HepG2 (cell line): ENCODE measurements around the gene OR6P1. TPM values are rescaled to one million over a fixed set of nuclear protein-coding genes. Genes with fewer than 3 reads are reported as not detected.

Experiments used
- ATAC-seq: fragments of 200-7000 bp; cut with Tn5 transposase; 3 replicates; pipeline ENCODE4 v1.9.1; 2020; ENCODE audit warnings: mild to moderate bottlenecking, moderate library complexity
- BruUV-seq: library from RNA; stranded (reverse); fragments of 400-500 nt; replicated peaks from 2 replicates; lab custom pipeline; 2021; lab: Mats Ljungman, UMichigan
- CTCF ChIA-PET: fragments of 300-600 bp; formaldehyde crosslinking; extraction: SDS; loops from one replicate; lab custom pipeline; 2021; ENCODE audit warnings: low total read pairs, inconsistent platforms, low intra/inter-chr PET ratio; lab: Yijun Ruan, JAX
- POLR2A ChIA-PET: fragments of 350-600 bp; sonication (Branson Sonifier 250); formaldehyde crosslinking; loops from one replicate; lab custom pipeline; 2020; ENCODE audit warnings: antibody characterized with exemption, inconsistent platforms; lab: Yijun Ruan, JAX
- DNase-seq: peaks from one replicate; pipeline ENCODE4 v3.0.0-alpha.2; 2015; ENCODE audit warnings: low spot score
- FAIRE-seq: peaks from 3 replicates; lab custom pipeline; 2011; peaks lifted over from hg19 to GRCh38; lab: Jason Lieb, UNC
- H2AFZ ChIP-seq: one replicate; pipeline ENCODE4 v1.6.1; 2011; ENCODE audit warnings: low read length, inconsistent platforms
- H3K27ac ChIP-seq: fragments of 300-600 bp; 3 replicates; pipeline ENCODE4 v1.8.0; 2011; ENCODE audit warnings: mixed run types, mild to moderate bottlenecking, mixed read lengths, low read length, inconsistent platforms; ENCODE audit not compliant: insufficient read depth; ENCODE audit errors: extremely low read length
- H3K27me3 ChIP-seq, 2 experiments: fragments of 200-600 bp in 1 of 2; 2 replicates in 1 of 2; 3 replicates in 1 of 2; pipeline versions ENCODE4 v1.6.0 to v1.8.0; 2011; ENCODE audit warnings: low read length in 2 of 2, mild to moderate bottlenecking in 2 of 2, moderate library complexity in 2 of 2, inconsistent platforms in 1 of 2; ENCODE audit not compliant: insufficient read depth in 2 of 2, control insufficient read depth in 1 of 2
- H3K36me3 ChIP-seq, 2 experiments: fragments of 200-600 bp in 1 of 2; replicated peaks in 1 of 2; 2 replicates in 1 of 2; 3 replicates in 1 of 2; pipeline versions ENCODE4 v1.5.1 to v1.8.0; 2011; ENCODE audit warnings: low read length in 2 of 2, inconsistent platforms in 1 of 2; ENCODE audit not compliant: insufficient read depth in 2 of 2, control insufficient read depth in 1 of 2
- H3K4me1 ChIP-seq: 2 replicates; pipeline ENCODE4 v1.5.1; 2012; ENCODE audit warnings: low read length, inconsistent platforms; ENCODE audit not compliant: insufficient read depth
- H3K4me2 ChIP-seq: 2 replicates; pipeline ENCODE4 v1.6.0; 2011; ENCODE audit warnings: low read depth, low read length, inconsistent platforms
- H3K4me3 ChIP-seq, 3 experiments: fragments of 200-600 bp in 1 of 3; sonication (generic), shearing (Covaris generic) in 1 of 3; replicated peaks in 1 of 3; 2 replicates each; pipeline ENCODE4 v1.5.1; 2011 to 2016; ENCODE audit warnings: low read length in 3 of 3, inconsistent platforms in 2 of 3, low read depth in 2 of 3, mild to moderate bottlenecking in 2 of 3, control low read depth in 1 of 3, mixed read lengths in 1 of 3; ENCODE audit not compliant: insufficient read depth in 1 of 3
- H3K79me2 ChIP-seq: one replicate; pipeline ENCODE4 v1.6.1; 2011; ENCODE audit warnings: low read length, inconsistent platforms; ENCODE audit not compliant: insufficient read depth
- H3K9ac ChIP-seq: 2 replicates; pipeline ENCODE4 v1.6.0; 2011; ENCODE audit warnings: mild to moderate bottlenecking, low read depth, low read length, inconsistent platforms; ENCODE audit not compliant: insufficient read depth
- H3K9me3 ChIP-seq: 2 replicates; pipeline ENCODE4 v1.5.1; 2012; ENCODE audit warnings: mild to moderate bottlenecking, low read length
- H4K20me1 ChIP-seq: 2 replicates; pipeline ENCODE4 v1.6.0; 2011; ENCODE audit warnings: inconsistent platforms, mild to moderate bottlenecking, low read length, moderate library complexity; ENCODE audit not compliant: insufficient read depth
- ZNF83 ChIP-seq: sonication (generic); formaldehyde crosslinking; IDR thresholded peaks from 2 replicates; pipeline ENCODE4 v1.4.0; 2020; ENCODE audit warnings: missing genetic modification reagents, mild to moderate bottlenecking, borderline replicate concordance
- WGBS: methylation state at CpG from one replicate; pipeline ENCODE4 v1.1.6; 2017; ENCODE audit warnings: low lambda C conversion rate; 5-methylcytosine and 5-hydroxymethylcytosine counted together
- in situ Hi-C: cut with HindIII; loops from 2 replicates; pipeline ENCODE4 v1.10.0; 2017; ENCODE audit warnings: low pct_unique_long_range_greater_than_20kb; ENCODE audit not compliant: extremely low pct_ligation_motif_present
- intact Hi-C: fragments of 100-400 bp; cut with micrococcal nuclease; formaldehyde crosslinking; loops from one replicate; pipeline ENCODE4 v1.10.0; 2022; ENCODE audit not compliant: unreplicated experiment
- polyA plus RNA-seq, 8 experiments: library from polyadenylated mRNA; depleted of rRNA in 3 of 8; stranded (reverse) in 7 of 8; unstranded in 1 of 8; fragments of >200 nt; fragmentation: Illumina TruSeq in 4 of 8; extraction: Trizol in 4 of 8; gene quantifications; 2 replicates each; pipeline versions ENCODE4 v1.2.1 to v1.2.3, GENCODE V29; 2011 to 2016; ENCODE audit warnings: low read depth in 4 of 8, missing spikeins in 1 of 8, mixed read lengths in 1 of 8; ENCODE audit not compliant: insufficient read depth in 1 of 8
- total RNA-seq, 5 experiments: library from RNA; depleted of rRNA; stranded (reverse); fragments of >200 nt; fragmentation: Illumina TruSeq; extraction: Trizol; gene quantifications; 2 replicates each; pipeline ENCODE4 v1.2.3, GENCODE V29; 2016; ENCODE audit warnings: low read depth in 1 of 5
- TF ChIP-seq, protein P1 (sequence below): sonication (generic); formaldehyde crosslinking; IDR thresholded peaks from 2 replicates; pipeline ENCODE4 v1.4.0; 2020; ENCODE audit warnings: missing genetic modification reagents

The OR6P1 gene
- total and polyA plus RNA-seq, 2 of the 13 experiments (the other 11 are each of a cell fraction or from before 2014, with no cell fraction given), result not detected

DNA sequence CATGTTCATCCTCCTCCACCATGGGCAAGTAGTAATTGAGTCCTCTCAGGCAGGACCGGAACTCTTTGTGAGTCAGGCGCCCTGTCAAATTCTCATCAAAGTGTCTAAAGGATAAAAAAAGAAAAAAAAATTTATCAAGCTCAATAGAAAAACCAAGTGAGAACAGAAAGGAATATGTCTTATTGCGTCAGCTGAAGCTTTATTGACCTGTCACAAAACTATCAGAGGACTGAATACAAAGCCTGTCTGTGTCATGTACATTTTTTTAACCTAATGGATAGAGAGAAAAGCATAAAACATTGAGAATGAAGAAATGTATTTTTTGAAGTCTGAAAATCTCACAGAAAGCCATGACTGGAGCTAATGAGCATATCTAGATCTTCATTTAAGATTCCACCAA, 43.4 kb upstream of the OR6P1 start:
- no peak for FAIRE-seq
- no peak for ATAC-seq
- Histone ChIP-seq H3K27ac (no peak overlapping the region), H4K20me1 (no peaks in the 10 kb centered on the region), H3K36me3 (no peaks in the 10 kb centered on the region), H3K9me3 (peaks cover 81% of the 10 kb centered on the region), H3K9ac (no peak overlapping the region), H3K4me1 (no peaks in the 10 kb centered on the region), H3K27me3 (no peaks in the 10 kb centered on the region; a peak in 1 of 5 replicates), H2AFZ (no peak overlapping the region), H3K79me2 (no peaks in the 10 kb centered on the region), H3K4me2 (no peak overlapping the region), H3K4me3 (no peak overlapping the region)
- CTCF ChIA-PET, result no interaction called here
- in situ Hi-C loops, result no loop called here
- intact Hi-C loops, result no loop called here
- DNase-seq, result no peak
- TF ChIP-seq ZNF83 (CRISPR knock-in tag), result no peak
- TF ChIP-seq, protein P1, sequence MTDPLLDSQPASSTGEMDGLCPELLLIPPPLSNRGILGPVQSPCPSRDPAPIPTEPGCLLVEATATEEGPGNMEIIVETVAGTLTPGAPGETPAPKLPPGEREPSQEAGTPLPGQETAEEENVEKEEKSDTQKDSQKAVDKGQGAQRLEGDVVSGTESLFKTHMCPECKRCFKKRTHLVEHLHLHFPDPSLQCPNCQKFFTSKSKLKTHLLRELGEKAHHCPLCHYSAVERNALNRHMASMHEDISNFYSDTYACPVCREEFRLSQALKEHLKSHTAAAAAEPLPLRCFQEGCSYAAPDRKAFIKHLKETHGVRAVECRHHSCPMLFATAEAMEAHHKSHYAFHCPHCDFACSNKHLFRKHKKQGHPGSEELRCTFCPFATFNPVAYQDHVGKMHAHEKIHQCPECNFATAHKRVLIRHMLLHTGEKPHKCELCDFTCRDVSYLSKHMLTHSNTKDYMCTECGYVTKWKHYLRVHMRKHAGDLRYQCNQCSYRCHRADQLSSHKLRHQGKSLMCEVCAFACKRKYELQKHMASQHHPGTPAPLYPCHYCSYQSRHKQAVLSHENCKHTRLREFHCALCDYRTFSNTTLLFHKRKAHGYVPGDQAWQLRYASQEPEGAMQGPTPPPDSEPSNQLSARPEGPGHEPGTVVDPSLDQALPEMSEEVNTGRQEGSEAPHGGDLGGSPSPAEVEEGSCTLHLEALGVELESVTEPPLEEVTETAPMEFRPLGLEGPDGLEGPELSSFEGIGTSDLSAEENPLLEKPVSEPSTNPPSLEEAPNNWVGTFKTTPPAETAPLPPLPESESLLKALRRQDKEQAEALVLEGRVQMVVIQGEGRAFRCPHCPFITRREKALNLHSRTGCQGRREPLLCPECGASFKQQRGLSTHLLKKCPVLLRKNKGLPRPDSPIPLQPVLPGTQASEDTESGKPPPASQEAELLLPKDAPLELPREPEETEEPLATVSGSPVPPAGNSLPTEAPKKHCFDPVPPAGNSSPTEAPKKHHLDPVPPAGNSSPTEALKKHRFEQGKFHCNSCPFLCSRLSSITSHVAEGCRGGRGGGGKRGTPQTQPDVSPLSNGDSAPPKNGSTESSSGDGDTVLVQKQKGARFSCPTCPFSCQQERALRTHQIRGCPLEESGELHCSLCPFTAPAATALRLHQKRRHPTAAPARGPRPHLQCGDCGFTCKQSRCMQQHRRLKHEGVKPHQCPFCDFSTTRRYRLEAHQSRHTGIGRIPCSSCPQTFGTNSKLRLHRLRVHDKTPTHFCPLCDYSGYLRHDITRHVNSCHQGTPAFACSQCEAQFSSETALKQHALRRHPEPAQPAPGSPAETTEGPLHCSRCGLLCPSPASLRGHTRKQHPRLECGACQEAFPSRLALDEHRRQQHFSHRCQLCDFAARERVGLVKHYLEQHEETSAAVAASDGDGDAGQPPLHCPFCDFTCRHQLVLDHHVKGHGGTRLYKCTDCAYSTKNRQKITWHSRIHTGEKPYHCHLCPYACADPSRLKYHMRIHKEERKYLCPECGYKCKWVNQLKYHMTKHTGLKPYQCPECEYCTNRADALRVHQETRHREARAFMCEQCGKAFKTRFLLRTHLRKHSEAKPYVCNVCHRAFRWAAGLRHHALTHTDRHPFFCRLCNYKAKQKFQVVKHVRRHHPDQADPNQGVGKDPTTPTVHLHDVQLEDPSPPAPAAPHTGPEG (CRISPR knock-in tag), result no peak
- WGBS, result 23% methylated on average over 3 of the region's 3 CpGs
- POLR2A ChIA-PET, result no interaction called here
- BruUV-seq, result no TSS peak
